GM10248 (cell line): ENCODE measurements around the gene HTR3A.
"Not testable (repeated sequence)": the region's sequence is repeated elsewhere in the genome, so short reads cannot be mapped to it uniquely, and the experiment has no call there.

Experiments used
- CTCF ChIA-PET: fragments of 300-600 bp; sonication (Branson Sonifier 250); formaldehyde crosslinking; extraction: SDS; loops from one replicate; lab custom pipeline; 2021; ENCODE audit warnings: antibody characterized with exemption; lab: Yijun Ruan, JAX
- POLR2A ChIA-PET: fragments of 350-650 bp; sonication (Branson Sonifier 250); formaldehyde crosslinking; extraction: SDS; loops from one replicate; lab custom pipeline; 2020; ENCODE audit warnings: antibody characterized with exemption; lab: Yijun Ruan, JAX
- DNase-seq: peaks from one replicate; pipeline ENCODE4 v3.0.0; 2012; ENCODE audit errors: extremely low spot score
- CTCF ChIP-seq: IDR thresholded peaks from 2 replicates; pipeline ENCODE4 v1.5.1; 2012; ENCODE audit warnings: mild to moderate bottlenecking, low read depth; ENCODE audit errors: extremely low read depth, missing control alignments, control extremely low read depth

The HTR3A gene

GRCh38 chr11:113937918-113938317 lies 37.0 kb upstream of the HTR3A start:
- no peak for DNase-seq
- CTCF ChIA-PET, result no interaction called here
- POLR2A ChIA-PET, result no interaction called here
- TF ChIP-seq CTCF, result no peak

- no peak for TF ChIP-seq CTCF
- no peak for DNase-seq
- CTCF ChIA-PET, result interaction anchor here (0.9 to 1.6 kb wide), 2 partner anchors 11 to 37 kb away, joined by 3 read pairs; no protein-coding TSS in a partner anchor
- POLR2A ChIA-PET, result no interaction called here
Measured at GRCh38 chr11:113942256-113942655, 32.7 kb upstream of the HTR3A start.

GRCh38 chr11:113946162-113946561 lies 28.7 kb upstream of the HTR3A start:
- POLR2A ChIA-PET, CTCF ChIA-PET, DNase-seq: not testable (repeated sequence)

- ChIA-PET CTCF (no interaction called here), POLR2A (no interaction called here)
- DNase-seq, result no peak
- no peak for TF ChIP-seq CTCF
Measured at GRCh38 chr11:113947994-113948393, 26.9 kb upstream of the HTR3A start.

- POLR2A ChIA-PET, result no interaction called here
- DNase-seq, result no peak
- TF ChIP-seq CTCF, result no peak
- CTCF ChIA-PET, result no interaction called here
Measured at GRCh38 chr11:113949891-113950290, 25.0 kb upstream of the HTR3A start.

- no peak for DNase-seq
- CTCF ChIA-PET, result no interaction called here
- POLR2A ChIA-PET, result no interaction called here
- TF ChIP-seq CTCF, result no peak
Measured at GRCh38 chr11:113951537-113951936, 23.4 kb upstream of the HTR3A start.

- POLR2A ChIA-PET, result no interaction called here
- TF ChIP-seq CTCF, result no peak
- DNase-seq, result no peak
- CTCF ChIA-PET, result no interaction called here
Measured at GRCh38 chr11:113952070-113952469, 22.8 kb upstream of the HTR3A start.
